Calu3 (cell line): Measurements from ENCODE around the gene CAPN8. TPM values are rescaled to one million over a fixed set of nuclear protein-coding genes. Genes with fewer than 3 reads are reported as not detected.

Source experiments
- BruUV-seq: library from RNA; stranded (reverse); fragments of 400-500 nt; replicated peaks from 2 replicates; lab custom pipeline; 2021; lab: Mats Ljungman, UMichigan
- CTCF ChIA-PET: fragments of 300-600 bp; sonication (Branson Sonifier 250); formaldehyde crosslinking; loops from one replicate; lab custom pipeline; 2022; ENCODE audit warnings: antibody characterized with exemption; lab: Charles Lee
- DNase-seq: peaks from one replicate; pipeline ENCODE4 v3.0.0; 2022
- H3K27ac Mint-ChIP-seq: one replicate; pipeline ENCODE4 v1.8.0; 2022; ENCODE audit warnings: mixed read lengths; ENCODE audit not compliant: unreplicated experiment
- H3K27me3 Mint-ChIP-seq: one replicate; pipeline ENCODE4 v1.8.0; 2022; ENCODE audit warnings: mixed read lengths; ENCODE audit not compliant: unreplicated experiment
- H3K36me3 Mint-ChIP-seq: one replicate; pipeline ENCODE4 v1.8.0; 2022; ENCODE audit warnings: mild to moderate bottlenecking, moderate library complexity, mixed read lengths; ENCODE audit not compliant: insufficient read depth, unreplicated experiment
- H3K4me1 Mint-ChIP-seq: one replicate; pipeline ENCODE4 v1.8.0; 2022; ENCODE audit warnings: mild to moderate bottlenecking, low read depth, mixed read lengths; ENCODE audit not compliant: unreplicated experiment
- H3K4me3 Mint-ChIP-seq: one replicate; pipeline ENCODE4 v1.8.0; 2022; ENCODE audit warnings: mild to moderate bottlenecking, low read depth, moderate library complexity, mixed read lengths; ENCODE audit not compliant: unreplicated experiment
- H3K9me3 Mint-ChIP-seq: one replicate; pipeline ENCODE4 v1.8.0; 2022; ENCODE audit warnings: low read depth, mixed read lengths; ENCODE audit not compliant: unreplicated experiment
- intact Hi-C: fragments of 100-400 bp; cut with micrococcal nuclease; formaldehyde crosslinking; loops from one replicate; pipeline ENCODE4 v1.10.0; 2022; ENCODE audit not compliant: unreplicated experiment
- total RNA-seq: library from RNA; stranded (reverse); gene quantifications from 2 replicates; pipeline ENCODE4 v1.2.3, GENCODE V29; 2022
- TF ChIP-seq, protein P1 (sequence below): fragments of 200-600 bp; IDR thresholded peaks from one replicate; pipeline ENCODE4 v1.8.0; 2022; ENCODE audit warnings: antibody characterized with exemption; ENCODE audit not compliant: unreplicated experiment

Gene CAPN8
- total RNA-seq, 1 experiment from 2014 or later = 108 TPM

DNA sequence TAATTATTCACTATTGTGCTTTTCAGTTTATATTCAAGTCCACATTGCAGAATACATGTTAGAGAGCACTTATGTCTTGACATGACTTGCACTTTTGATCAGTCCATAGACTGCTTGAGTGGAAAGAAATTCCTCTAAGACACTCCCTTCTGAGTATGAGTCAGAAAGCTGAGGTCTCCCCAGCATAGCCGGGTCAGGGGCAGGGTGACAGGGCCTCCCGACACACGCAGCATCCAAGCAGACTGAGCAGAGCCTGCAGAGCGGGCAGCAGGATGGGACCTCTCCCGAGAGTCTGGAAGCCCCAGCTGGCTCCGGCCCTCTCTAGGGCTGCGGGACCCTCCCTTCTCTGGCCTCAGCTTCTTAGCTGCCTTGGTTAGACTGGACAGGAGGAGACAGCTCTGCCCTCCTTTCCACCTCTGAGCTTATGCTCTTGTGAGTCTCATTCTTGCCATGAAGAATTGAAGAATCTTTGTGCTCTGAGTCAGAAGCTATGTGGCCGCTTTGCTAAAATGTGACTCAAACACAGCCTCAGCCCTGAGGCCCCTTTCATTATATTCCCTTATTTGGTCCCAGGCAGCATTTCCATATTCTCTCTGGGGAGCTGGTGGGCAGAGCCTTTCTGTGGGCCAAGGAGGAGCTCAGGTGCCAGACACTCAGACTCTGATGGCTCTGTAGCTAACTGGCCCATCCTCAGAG, 35.6 kb upstream of the CAPN8 start:
- Mint-ChIP-seq H3K27me3 (no peaks in the 10 kb centered on the region), H3K4me3 (peak overlapping the region; percentile 51), H3K4me1 (peaks cover 61% of the 10 kb centered on the region), H3K27ac (peak overlapping the region; percentile 90), H3K9me3 (no peaks in the 10 kb centered on the region), H3K36me3 (peaks cover 24% of the 10 kb centered on the region)
- intact Hi-C loops = loop anchor here (10.0 kb wide), 1 partner anchor 384 kb away; no protein-coding TSS in a partner anchor
- DNase-seq = peak; percentile 86
- CTCF ChIA-PET = interaction anchor here (0.8 to 1.1 kb wide), 6 partner anchors 11 to 95 kb away, joined by 3 to 6 read pairs (median 4); partner anchors contain the start of gene CAPN2
- BruUV-seq = TSS peak; percentile 95
- TF ChIP-seq, protein P1, sequence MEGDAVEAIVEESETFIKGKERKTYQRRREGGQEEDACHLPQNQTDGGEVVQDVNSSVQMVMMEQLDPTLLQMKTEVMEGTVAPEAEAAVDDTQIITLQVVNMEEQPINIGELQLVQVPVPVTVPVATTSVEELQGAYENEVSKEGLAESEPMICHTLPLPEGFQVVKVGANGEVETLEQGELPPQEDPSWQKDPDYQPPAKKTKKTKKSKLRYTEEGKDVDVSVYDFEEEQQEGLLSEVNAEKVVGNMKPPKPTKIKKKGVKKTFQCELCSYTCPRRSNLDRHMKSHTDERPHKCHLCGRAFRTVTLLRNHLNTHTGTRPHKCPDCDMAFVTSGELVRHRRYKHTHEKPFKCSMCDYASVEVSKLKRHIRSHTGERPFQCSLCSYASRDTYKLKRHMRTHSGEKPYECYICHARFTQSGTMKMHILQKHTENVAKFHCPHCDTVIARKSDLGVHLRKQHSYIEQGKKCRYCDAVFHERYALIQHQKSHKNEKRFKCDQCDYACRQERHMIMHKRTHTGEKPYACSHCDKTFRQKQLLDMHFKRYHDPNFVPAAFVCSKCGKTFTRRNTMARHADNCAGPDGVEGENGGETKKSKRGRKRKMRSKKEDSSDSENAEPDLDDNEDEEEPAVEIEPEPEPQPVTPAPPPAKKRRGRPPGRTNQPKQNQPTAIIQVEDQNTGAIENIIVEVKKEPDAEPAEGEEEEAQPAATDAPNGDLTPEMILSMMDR = no peak

DNA sequence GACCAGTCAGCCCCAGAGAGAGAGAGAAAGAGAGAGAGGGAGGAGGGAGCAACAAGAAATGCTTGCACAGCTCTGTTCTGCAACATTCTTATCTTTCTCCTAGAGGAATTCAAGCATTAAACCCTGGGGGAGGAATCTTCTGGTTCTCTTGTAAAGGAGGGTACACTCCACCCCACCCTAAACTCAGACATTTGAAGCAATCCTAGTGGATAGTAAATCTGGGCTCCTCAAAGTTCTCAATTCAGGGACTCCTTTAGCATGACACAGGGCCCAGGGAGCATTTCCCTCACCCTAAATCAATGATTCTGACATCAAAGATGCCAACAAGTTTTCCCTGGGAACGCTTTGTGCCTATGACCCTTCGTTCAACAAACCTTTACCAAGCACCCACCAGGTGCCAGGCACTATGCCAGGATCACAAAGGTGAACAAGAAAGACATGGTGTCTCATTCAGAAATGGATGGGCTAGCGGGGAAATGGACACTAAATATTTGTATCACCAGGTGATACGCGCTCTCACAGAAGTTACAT, 35.0 kb upstream of the CAPN8 start:
- CTCF ChIA-PET = interaction anchor here (0.6 to 1.1 kb wide), 4 partner anchors 17 to 96 kb away, joined by 3 to 6 read pairs (median 3); no protein-coding TSS in a partner anchor
- DNase-seq = peak; percentile 60
- no peaks in the 10 kb centered on the region for H3K27me3 Mint-ChIP-seq
- TF ChIP-seq, protein P1 = no peak
- BruUV-seq = no TSS peak
- peaks cover 58% of the 10 kb centered on the region for H3K4me1 Mint-ChIP-seq
- H3K36me3 Mint-ChIP-seq = peaks cover 24% of the 10 kb centered on the region
- H3K27ac Mint-ChIP-seq = peak overlapping the region; percentile 90
- H3K4me3 Mint-ChIP-seq = peak overlapping the region; percentile 51
- H3K9me3 Mint-ChIP-seq = no peaks in the 10 kb centered on the region
- intact Hi-C loops = loop anchor here (10.0 kb wide), 1 partner anchor 384 kb away; no protein-coding TSS in a partner anchor

DNA sequence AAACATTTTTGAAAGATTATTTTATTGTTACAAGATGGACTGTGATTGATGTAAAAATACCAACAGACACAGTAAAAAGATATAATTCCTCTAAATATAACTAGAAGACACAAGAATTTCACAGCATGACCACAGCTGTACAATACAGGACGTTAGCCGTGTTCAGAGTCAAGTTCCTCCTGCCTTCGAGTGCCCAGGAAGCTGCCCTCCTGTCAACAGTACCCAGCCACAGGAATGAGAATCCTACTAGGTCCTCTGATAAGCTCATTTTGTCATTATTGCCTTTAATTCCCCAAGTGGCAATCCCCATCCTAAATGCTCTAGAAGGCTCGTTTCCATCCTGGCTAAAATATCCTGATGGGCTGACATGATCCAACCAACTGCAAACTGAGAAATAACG, 30.4 kb upstream of the CAPN8 start:
- no peak overlapping the region for H3K27ac Mint-ChIP-seq
- peaks cover 15% of the 10 kb centered on the region for H3K36me3 Mint-ChIP-seq
- no peak overlapping the region for H3K4me3 Mint-ChIP-seq
- intact Hi-C loops = no loop called here
- peaks cover 28% of the 10 kb centered on the region for H3K4me1 Mint-ChIP-seq
- no peaks in the 10 kb centered on the region for H3K9me3 Mint-ChIP-seq
- no TSS peak for BruUV-seq
- H3K27me3 Mint-ChIP-seq = no peaks in the 10 kb centered on the region
- TF ChIP-seq, protein P1 = no peak
- CTCF ChIA-PET = interaction anchor here (0.5 to 1.4 kb wide), 6 partner anchors 12 to 898 kb away, joined by 3 to 10 read pairs (median 4); no protein-coding TSS in a partner anchor
- no peak for DNase-seq

DNA sequence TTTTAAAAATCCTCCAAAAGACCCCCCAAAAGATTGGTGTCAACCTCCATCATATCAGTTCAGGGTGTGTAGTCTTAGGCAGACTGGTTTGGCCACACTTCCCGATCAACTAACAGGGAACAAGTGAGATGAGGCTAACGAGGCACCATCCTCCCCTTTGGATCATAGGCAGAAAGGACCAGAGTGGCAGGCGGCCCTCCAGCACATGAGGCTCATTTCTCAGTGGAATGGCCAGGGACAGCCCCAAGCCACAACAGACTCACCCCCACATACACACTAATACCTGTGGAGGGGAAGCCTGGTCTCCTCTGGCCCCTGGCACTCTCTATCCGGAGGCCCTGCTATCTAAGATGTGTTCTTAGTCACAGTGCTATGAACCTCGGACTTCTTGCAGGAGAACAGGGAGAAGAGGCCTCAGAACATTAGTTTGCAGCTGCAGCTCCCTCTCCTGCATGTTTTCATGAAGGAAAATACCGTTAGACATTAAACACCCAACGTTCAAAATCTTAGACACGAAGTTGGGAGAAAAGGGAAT, 29.6 kb upstream of the CAPN8 start:
- CTCF ChIA-PET = interaction anchor here (0.7 to 1.1 kb wide), 2 partner anchors 12 to 438 kb away, joined by 3 read pairs; no protein-coding TSS in a partner anchor
- TF ChIP-seq, protein P1 = no peak
- no peaks in the 10 kb centered on the region for H3K27me3 Mint-ChIP-seq
- no peak for DNase-seq
- no TSS peak for BruUV-seq
- H3K4me1 Mint-ChIP-seq = peaks cover 19% of the 10 kb centered on the region
- no peak overlapping the region for H3K27ac Mint-ChIP-seq
- no peak overlapping the region for H3K4me3 Mint-ChIP-seq
- H3K36me3 Mint-ChIP-seq = peaks cover 6% of the 10 kb centered on the region
- intact Hi-C loops = no loop called here
- H3K9me3 Mint-ChIP-seq = no peaks in the 10 kb centered on the region
